Left forelimb (tissue), 1 donor: ENCODE measurements around the gene PLEKHM3.

Experiments
- DNase-seq: peaks from one replicate; pipeline ENCODE4 v3.0.0-alpha.2; 2018; ENCODE audit warnings: low spot score

Gene PLEKHM3

GRCh38 chr2:207854484-207855440, 170.6 kb downstream of the PLEKHM3 start:
- no peak for DNase-seq

- DNase-seq: no peak
Measured at GRCh38 chr2:207852791-207853190, 172.5 kb downstream of the PLEKHM3 start.

GRCh38 chr2:207849443-207849842, 175.9 kb downstream of the PLEKHM3 start:
- no peak for DNase-seq

- no peak for DNase-seq
Measured at GRCh38 chr2:207848545-207848928, 176.8 kb downstream of the PLEKHM3 start.

- no peak for DNase-seq
Measured at GRCh38 chr2:207847807-207848544, 177.4 kb downstream of the PLEKHM3 start.

GRCh38 chr2:207847098-207847806, 178.1 kb downstream of the PLEKHM3 start:
- DNase-seq: no peak

GRCh38 chr2:207845202-207845864, 180.0 kb downstream of the PLEKHM3 start:
- no peak for DNase-seq

- DNase-seq: no peak
Measured at GRCh38 chr2:207844648-207845047, 180.7 kb downstream of the PLEKHM3 start.

GRCh38 chr2:207840101-207840500, 185.2 kb downstream of the PLEKHM3 start:
- no peak for DNase-seq

GRCh38 chr2:207839575-207839974, 185.8 kb downstream of the PLEKHM3 start:
- DNase-seq: no peak

GRCh38 chr2:207839028-207839427, 186.3 kb downstream of the PLEKHM3 start:
- no peak for DNase-seq

- DNase-seq: no peak
Measured at GRCh38 chr2:207836521-207837133, 188.7 kb downstream of the PLEKHM3 start.

GRCh38 chr2:207835805-207836204, 189.5 kb downstream of the PLEKHM3 start:
- no peak for DNase-seq

GRCh38 chr2:207833251-207833751, 192.0 kb downstream of the PLEKHM3 start:
- no peak for DNase-seq

- no peak for DNase-seq
Measured at GRCh38 chr2:207831584-207832248, 193.6 kb downstream of the PLEKHM3 start.

GRCh38 chr2:207830778-207831438, 194.4 kb downstream of the PLEKHM3 start:
- DNase-seq: no peak

GRCh38 chr2:207828361-207829057, 196.8 kb downstream of the PLEKHM3 start:
- no peak for DNase-seq

- no peak for DNase-seq
Measured at GRCh38 chr2:207825978-207826377, 199.3 kb downstream of the PLEKHM3 start.
